Naive thymus-derived CD8-positive, alpha-beta T cell (primary cell): Measurements from ENCODE around the gene SMYD3. TPM values are rescaled to one million over a fixed set of nuclear protein-coding genes. Genes with fewer than 3 reads are reported as not detected.

Source experiments
- ATAC-seq, 2 donors: fragments of 150-1000 bp; cut with Tn5 transposase in 1 of 2; sonication (Bioruptor Pico), chemical (Tn5 transposase) in 1 of 2; 1 replicate in 1 of 2; 2 replicates in 1 of 2; pipeline ENCODE4 v1.10.0; 2021; ENCODE audit warnings: mild to moderate bottlenecking in 2 of 2, moderate library complexity in 2 of 2
- POLR2A ChIA-PET: fragments of 350-600 bp; sonication (Branson Sonifier 250); formaldehyde crosslinking; loops from one replicate; lab custom pipeline; 2021; ENCODE audit warnings: antibody characterized with exemption; lab: Charles Lee
- DNase-seq, 10 donors: peaks; one replicate each; pipeline versions ENCODE4 v3.0.0 to v3.0.0-alpha.2; 2020 to 2022
- H3K27ac Mint-ChIP-seq, 10 donors: one replicate each; pipeline ENCODE4 v1.8.0; 2020 to 2022; ENCODE audit warnings: mild to moderate bottlenecking in 10 of 10, mixed read lengths in 10 of 10, moderate library complexity in 4 of 10, inconsistent platforms in 1 of 10
- H3K27me3 Mint-ChIP-seq, 5 donors: one replicate each; pipeline ENCODE4 v1.8.0; 2021 to 2022; ENCODE audit warnings: mixed read lengths in 5 of 5
- H3K36me3 Mint-ChIP-seq, 3 donors: one replicate each; pipeline ENCODE4 v1.8.0; 2020 to 2022; ENCODE audit warnings: mixed read lengths in 3 of 3, mild to moderate bottlenecking in 2 of 3, inconsistent platforms in 1 of 3
- H3K4me1 Mint-ChIP-seq, 4 donors: one replicate each; pipeline ENCODE4 v1.8.0; 2021 to 2022; ENCODE audit warnings: mixed read lengths in 4 of 4
- H3K4me3 Mint-ChIP-seq, 10 donors: one replicate each; pipeline ENCODE4 v1.8.0; 2020 to 2022; ENCODE audit warnings: mild to moderate bottlenecking in 10 of 10, mixed read lengths in 10 of 10, moderate library complexity in 6 of 10, inconsistent platforms in 1 of 10
- H3K9me3 Mint-ChIP-seq, 9 donors: one replicate each; pipeline ENCODE4 v1.8.0; 2020 to 2022; ENCODE audit warnings: mixed read lengths in 9 of 9, mild to moderate bottlenecking in 3 of 9, inconsistent platforms in 1 of 9, moderate library complexity in 1 of 9
- polyA plus RNA-seq, 3 donors: library from polyadenylated mRNA; unstranded; fragments of 300-500 nt; fragmentation: Illumina TruSeq; gene quantifications; one replicate each; pipeline ENCODE4 v1.2.3, GENCODE V29; 2021
- total RNA-seq, 8 experiments: library from RNA in 2 of 8; stranded (reverse) in 2 of 8; gene quantifications; one replicate each; pipeline ENCODE4 v1.2.3 and lab custom pipeline; 2021 to 2026

The SMYD3 gene
- total and polyA plus RNA-seq, 5 experiments from 2014 or later = 19.1 to 42.1 (median 36.5) TPM

DNA sequence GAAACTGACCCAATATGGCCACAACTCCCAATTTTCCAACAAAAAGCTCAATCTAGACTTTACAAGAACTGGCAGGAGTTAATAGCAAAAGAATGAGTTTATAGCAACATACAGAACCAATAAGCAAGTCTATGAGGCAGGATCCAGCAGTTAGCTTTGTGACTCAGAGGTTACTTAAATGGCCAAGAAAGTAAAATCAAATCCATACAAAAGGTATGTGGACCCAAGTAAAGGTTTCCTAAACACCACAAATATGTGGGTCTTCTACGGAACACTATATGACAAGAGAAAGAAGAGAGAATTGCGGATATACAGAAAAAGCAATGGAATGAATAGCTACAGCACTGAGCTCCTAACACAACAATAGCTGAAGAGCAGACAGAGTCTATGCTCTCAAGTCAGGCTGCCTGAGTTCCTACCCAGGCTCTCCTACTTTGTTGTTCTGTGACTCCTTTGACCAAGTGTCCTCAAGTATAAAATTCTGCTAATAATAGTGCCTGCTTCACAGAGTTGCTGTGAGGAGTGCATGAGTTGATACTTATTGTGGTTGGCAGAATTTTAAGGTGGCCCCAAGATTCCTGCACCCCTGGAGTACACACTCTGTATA lies 204.3 kb downstream of the SMYD3 start:
- Mint-ChIP-seq H3K9me3 (peaks cover 0 to under 1% (median 0%) of the 10 kb centered on the region in 9 donors), H3K27me3 (no peaks in the 10 kb centered on the region), H3K36me3 (peaks cover 6 to 32% (median 12%) of the 10 kb centered on the region in 3 donors), H3K4me1 (peaks cover 0 to 6% (median 2%) of the 10 kb centered on the region in 4 donors), H3K4me3 (no peak overlapping the region), H3K27ac (no peak overlapping the region)
- POLR2A ChIA-PET = no interaction called here
- no peak for ATAC-seq
- no peak for DNase-seq

DNA sequence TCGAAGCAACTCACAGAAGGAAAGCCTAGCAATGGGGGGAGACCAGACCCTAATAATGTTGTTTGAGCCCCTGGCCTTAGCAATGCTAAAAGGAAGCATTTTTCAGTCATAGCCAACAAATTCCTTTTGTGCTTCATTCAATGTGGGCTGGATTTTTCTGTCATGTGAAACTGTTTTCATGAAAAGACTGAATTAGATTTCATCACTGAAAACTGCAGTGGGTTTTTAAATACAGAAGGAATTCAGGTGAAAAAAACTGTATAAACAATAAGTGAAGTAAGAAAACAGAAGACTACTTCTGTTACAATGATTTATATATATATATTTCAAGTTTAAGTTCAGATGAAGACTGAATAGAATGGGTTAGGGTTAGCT lies 204.8 kb downstream of the SMYD3 start:
- ATAC-seq = no peak
- POLR2A ChIA-PET = no interaction called here

DNA sequence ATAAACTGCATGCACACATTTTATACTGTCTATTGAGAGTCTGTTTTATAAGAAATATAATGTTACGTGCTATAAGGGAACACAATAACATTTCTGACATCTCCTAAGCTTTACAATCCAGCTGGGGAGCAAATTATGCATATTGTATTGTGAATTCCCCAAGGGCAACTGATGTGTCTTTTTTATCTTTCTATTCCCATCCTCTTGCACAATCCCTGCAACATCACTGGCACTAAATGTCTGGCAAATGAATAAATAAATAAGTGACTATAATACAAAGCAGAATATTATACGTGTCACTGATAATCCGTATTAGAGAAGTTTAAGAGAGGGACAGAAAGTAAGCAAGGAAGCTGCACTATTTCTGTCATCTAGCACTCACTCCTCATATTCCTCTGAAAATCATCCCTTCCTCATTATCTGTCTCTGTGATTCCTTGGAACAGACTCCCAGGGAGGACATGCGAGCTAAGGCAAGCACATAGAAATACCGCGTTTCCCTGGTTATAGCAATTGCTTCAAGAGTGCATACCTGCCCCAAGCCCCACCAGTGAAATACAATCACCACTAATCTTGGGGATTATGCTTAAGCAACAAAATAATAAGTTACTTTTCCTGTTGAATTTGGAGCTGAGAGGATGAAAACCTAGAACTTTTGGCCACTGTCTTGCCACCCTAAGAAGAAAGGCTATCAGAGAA lies 205.4 kb downstream of the SMYD3 start:
- no peak for DNase-seq
- H3K27me3 Mint-ChIP-seq = no peaks in the 10 kb centered on the region
- no peak for ATAC-seq
- H3K36me3 Mint-ChIP-seq = peaks cover 3 to 28% (median 10%) of the 10 kb centered on the region in 3 donors
- no peak overlapping the region for H3K27ac Mint-ChIP-seq
- H3K4me3 Mint-ChIP-seq = no peak overlapping the region
- POLR2A ChIA-PET = no interaction called here
- peaks cover 3 to 8% (median 5%) of the 10 kb centered on the region in 4 donors for H3K4me1 Mint-ChIP-seq
- H3K9me3 Mint-ChIP-seq = no peaks in the 10 kb centered on the region

More for the DNA sequence above, 204.8 kb downstream of the SMYD3 start:
- Mint-ChIP-seq H3K9me3 (no peaks in the 10 kb centered on the region), H3K27ac (no peak overlapping the region), H3K27me3 (no peaks in the 10 kb centered on the region), H3K36me3 (peaks cover 4 to 28% (median 10%) of the 10 kb centered on the region in 3 donors), H3K4me1 (peaks cover 0 to 6% (median 2%) of the 10 kb centered on the region in 4 donors), H3K4me3 (no peak overlapping the region)
- DNase-seq = no peak

DNA sequence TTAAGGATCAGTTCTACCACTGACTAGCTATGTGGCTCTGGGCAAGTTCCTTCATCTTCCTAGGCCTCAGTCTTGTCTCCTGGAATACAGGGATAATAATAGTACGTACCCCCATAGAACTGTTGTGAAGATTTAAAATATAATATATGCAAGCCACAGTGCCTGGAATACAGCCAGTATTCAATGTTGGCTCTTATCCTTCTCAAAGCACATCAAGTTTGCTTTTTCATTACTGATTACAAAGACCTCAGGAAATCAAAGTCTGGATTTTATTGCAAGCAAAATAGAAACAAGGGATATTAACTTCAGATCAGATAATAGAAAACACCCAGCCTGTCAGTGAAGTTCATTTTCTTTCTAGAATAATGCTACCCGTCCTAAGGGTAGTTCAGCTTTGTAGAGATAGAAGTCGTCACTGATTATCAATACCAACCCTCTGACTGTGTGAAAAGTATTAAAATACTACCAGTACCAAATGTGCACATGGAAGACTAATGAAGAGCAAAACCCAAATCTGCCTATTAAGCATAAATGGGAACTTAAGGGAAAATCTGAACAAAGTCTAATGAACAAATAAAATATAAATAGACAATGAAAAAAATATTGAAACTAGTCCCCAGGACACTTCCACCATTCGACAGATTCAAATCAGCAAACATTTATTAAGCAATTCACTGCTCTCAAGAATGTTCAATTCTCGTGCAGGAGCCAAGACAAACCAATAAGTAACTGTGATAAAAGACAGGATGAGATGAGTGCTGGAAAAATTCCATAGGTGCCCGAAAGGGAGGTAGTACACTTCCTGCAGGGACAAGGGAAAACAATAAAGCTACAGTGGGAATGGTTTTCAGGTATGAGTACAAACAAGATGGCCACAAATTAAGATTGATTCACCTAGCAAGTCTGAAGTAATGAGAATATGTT lies 206.2 kb downstream of the SMYD3 start:
- Mint-ChIP-seq H3K27ac (no peak overlapping the region), H3K27me3 (no peaks in the 10 kb centered on the region), H3K36me3 (peaks cover 0 to 27% (median 12%) of the 10 kb centered on the region in 3 donors), H3K4me1 (peaks cover 5 to 8% (median 6%) of the 10 kb centered on the region in 4 donors), H3K4me3 (no peak overlapping the region), H3K9me3 (no peaks in the 10 kb centered on the region)
- POLR2A ChIA-PET = no interaction called here
- DNase-seq = no peak
- ATAC-seq = no peak

DNA sequence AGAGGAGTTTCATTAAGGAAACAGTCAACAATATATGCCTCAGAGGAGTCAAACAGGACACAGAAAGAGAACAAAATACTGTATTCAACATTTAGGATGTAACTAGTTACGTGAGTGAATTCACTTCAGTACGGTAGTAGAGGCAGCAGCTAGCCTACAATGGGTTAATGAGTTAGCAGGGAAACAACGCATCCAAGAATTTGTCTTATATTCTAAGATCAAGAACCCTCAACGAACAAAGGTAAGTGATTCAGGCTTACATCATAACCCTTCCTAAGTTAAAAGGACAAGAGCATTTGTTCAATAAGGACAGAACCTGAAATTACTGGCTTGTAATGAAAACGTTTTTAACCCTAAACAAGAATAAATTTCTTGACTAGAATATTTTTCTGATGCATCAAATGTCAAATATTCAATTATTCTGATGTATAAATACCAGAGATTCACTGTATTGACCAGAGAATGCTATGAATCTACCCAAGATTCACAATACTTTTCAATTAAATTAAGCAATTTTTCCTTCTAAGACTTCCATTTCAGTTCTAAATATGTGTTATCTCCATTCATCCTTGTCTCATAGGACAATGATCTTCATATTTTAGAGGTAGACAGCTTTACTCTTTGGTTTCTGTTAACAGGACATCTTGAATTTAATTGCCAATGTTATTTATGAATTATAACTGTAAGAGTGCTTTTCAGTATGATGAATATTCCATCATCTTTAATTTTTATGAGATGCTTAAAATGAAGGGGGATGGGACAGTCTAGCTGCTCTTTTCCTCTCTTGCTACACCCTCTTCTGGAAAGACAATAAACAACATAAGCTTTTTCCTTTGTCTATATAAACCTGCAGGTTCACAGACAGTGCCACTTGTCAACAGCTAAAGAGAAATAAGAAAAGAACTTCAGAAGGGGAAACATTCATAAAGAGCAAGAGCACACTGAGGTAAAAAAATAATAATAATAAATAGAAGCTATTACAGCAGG lies 209.5 kb downstream of the SMYD3 start:
- H3K27ac Mint-ChIP-seq = no peak overlapping the region
- no peak overlapping the region for H3K4me3 Mint-ChIP-seq
- H3K4me1 Mint-ChIP-seq = peaks cover 7 to 19% (median 12%) of the 10 kb centered on the region in 4 donors
- no peak for ATAC-seq
- POLR2A ChIA-PET = no interaction called here
- DNase-seq = no peak
- peaks cover 0 to 34% (median 14%) of the 10 kb centered on the region in 3 donors for H3K36me3 Mint-ChIP-seq
- H3K9me3 Mint-ChIP-seq = no peaks in the 10 kb centered on the region
- no peaks in the 10 kb centered on the region for H3K27me3 Mint-ChIP-seq

DNA sequence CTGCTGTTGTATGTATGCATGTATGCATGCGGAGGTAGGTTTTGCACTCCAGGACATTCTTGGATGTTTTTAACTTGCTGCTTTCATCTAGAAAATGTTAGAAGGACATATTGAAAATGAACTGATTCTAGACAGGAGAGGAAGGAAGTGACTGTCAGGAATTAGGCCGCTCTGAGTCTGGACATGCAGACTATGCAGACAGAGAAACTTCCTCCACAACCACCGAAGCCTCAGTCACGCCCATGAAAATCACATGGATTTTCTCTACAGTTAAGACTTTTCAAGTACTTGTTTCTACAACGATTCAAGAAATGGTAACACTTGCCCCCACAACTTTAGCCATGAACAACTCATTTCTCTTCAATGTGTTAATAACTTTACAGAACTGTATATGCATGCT lies 211.1 kb downstream of the SMYD3 start:
- Mint-ChIP-seq H3K27me3 (no peaks in the 10 kb centered on the region), H3K27ac (no peak overlapping the region), H3K36me3 (peaks cover 0 to 34% (median 14%) of the 10 kb centered on the region in 3 donors), H3K4me3 (no peak overlapping the region), H3K4me1 (peaks cover 7 to 20% (median 12%) of the 10 kb centered on the region in 4 donors), H3K9me3 (no peaks in the 10 kb centered on the region)
- DNase-seq (no peak), ATAC-seq (no peak)
- POLR2A ChIA-PET = no interaction called here

DNA sequence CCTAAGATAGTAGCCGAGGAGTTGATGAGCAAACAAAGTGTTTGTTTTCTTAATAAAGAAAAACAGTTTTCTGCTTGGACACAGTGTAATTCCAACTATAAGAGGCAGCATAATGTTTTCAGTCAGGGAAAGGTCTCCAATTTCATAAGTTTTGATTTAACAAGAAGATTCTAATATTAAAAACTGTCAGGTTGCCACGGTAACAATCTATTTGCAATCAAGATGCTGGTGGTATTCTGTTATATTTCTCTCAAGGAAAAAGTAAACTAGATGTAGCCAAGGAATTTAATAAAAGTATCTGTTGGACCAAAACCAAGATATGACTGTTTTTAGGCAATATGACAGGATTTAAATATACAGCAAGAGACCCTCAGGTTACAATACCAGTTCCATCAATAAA lies 211.7 kb downstream of the SMYD3 start:
- H3K36me3 Mint-ChIP-seq = peaks cover 0 to 30% (median 9%) of the 10 kb centered on the region in 3 donors
- POLR2A ChIA-PET = no interaction called here

DNA sequence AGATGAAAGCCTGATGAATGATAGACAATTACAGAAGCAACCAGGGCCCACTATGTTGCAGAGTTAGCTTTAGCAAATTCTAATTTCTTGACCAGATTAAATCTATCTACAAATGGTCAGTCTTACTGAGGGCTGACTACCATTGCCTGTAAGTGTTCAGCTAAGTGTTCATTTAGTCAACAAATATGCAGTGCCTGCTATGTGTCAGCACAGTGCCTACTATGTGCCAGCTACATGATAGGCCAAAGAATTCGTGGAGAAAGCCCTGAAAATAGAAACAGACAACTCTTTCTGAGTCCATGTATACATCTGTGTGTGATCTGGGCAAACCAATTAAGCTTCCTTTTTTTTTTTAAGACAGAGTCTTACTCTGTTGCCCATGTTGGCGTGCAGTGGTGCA lies 212.8 kb downstream of the SMYD3 start:
- ATAC-seq = no peak
- Mint-ChIP-seq H3K27ac (no peak overlapping the region), H3K4me3 (no peak overlapping the region), H3K9me3 (no peaks in the 10 kb centered on the region), H3K36me3 (peaks cover 0 to 21% (median 8%) of the 10 kb centered on the region in 3 donors), H3K27me3 (no peaks in the 10 kb centered on the region), H3K4me1 (peaks cover 7 to 20% (median 11%) of the 10 kb centered on the region in 4 donors)
- POLR2A ChIA-PET = no interaction called here
- no peak for DNase-seq

More for the DNA sequence above, 211.7 kb downstream of the SMYD3 start:
- Mint-ChIP-seq H3K4me3 (no peak overlapping the region), H3K9me3 (no peaks in the 10 kb centered on the region), H3K27ac (no peak overlapping the region), H3K4me1 (peaks cover 7 to 20% (median 12%) of the 10 kb centered on the region in 4 donors), H3K27me3 (no peaks in the 10 kb centered on the region)
- ATAC-seq (no peak), DNase-seq (no peak)

DNA sequence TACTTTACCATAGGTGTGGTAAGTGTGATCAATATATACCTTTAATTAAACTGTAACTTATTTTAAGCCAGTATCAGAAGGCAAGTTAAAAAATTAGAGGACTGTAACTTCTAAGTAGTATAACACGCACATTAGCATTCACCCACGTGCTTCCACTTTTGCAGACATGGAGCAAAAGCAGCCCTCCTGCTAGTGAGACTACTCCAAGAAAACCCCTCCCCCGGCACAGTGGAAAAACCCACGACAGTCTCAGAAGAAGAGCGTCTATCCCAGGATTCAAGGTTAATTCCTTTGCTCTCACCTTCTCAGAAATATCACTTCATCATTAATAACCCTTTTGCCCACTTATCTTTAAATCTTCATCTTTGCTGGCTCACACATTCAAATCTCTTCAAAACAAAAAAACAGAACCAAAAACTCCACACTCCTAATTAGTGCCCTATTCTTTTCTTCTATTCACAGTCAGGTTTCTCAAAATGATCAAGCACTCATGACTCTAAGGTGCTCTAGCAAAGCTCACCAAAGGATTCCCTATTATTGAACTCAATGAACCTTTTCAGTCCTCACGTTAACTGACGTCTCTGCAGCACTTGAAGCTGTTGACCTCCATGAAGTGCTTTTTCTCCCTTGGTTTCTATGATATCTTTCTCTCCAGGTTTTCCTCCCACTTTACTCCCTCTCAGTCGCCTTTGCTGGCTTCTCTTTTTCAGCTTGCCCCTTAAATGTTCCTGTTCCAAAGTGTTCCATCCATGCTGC lies 213.5 kb downstream of the SMYD3 start:
- no peak for ATAC-seq
- no peaks in the 10 kb centered on the region for H3K9me3 Mint-ChIP-seq
- POLR2A ChIA-PET = no interaction called here

DNA sequence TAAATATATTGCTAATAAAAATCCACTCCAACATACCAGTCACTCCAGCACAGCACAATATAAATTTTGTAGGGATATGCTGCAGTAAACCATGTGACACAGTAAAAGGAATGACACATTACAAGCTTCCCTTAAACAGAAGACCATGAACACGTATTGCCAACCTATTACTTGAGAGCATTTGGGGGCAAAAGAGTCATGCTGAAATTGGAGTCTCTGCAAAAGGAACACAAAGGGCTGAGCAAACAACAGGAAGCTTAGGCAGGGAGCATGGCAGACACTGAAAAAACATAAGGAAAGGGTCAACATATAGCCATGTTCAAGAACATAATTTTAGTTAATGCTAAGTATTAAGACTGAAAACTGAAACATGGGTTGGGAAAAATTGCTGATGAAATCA lies 214.5 kb downstream of the SMYD3 start:
- POLR2A ChIA-PET = no interaction called here
- peaks cover 0 to 24% (median 8%) of the 10 kb centered on the region in 3 donors for H3K36me3 Mint-ChIP-seq
- no peak overlapping the region for H3K27ac Mint-ChIP-seq
- H3K9me3 Mint-ChIP-seq = no peaks in the 10 kb centered on the region
- no peaks in the 10 kb centered on the region for H3K27me3 Mint-ChIP-seq
- ATAC-seq (no peak), DNase-seq (no peak)
- peaks cover 7 to 20% (median 10%) of the 10 kb centered on the region in 4 donors for H3K4me1 Mint-ChIP-seq
- H3K4me3 Mint-ChIP-seq = no peak overlapping the region

More for the DNA sequence above, 213.5 kb downstream of the SMYD3 start:
- no peaks in the 10 kb centered on the region for H3K27me3 Mint-ChIP-seq
- peaks cover 7 to 20% (median 10%) of the 10 kb centered on the region in 4 donors for H3K4me1 Mint-ChIP-seq
- peaks cover 0 to 18% (median 8%) of the 10 kb centered on the region in 3 donors for H3K36me3 Mint-ChIP-seq
- peak overlapping the region in 1 of 10 donors; percentile 10 for H3K27ac Mint-ChIP-seq
- DNase-seq = no peak
- no peak overlapping the region for H3K4me3 Mint-ChIP-seq

DNA sequence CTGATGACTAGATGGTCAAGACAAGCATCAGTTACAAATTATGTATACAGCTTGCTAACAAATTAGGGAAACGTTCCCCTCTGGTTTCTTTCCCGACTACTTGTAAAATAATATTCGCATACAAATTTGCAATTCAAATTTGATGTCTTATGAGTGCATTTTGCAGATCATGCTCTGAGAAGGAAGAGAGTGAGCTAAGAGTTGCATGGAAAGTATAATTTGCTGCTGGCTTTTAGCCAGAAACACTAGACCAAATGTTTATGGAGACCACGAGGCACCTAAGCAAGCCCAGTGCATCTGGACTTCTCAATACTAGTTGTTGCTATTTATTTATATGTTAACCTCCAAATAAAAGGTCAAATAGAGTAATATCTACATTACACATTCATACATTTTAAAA lies 216.0 kb downstream of the SMYD3 start:
- Mint-ChIP-seq H3K4me3 (no peak overlapping the region), H3K27me3 (no peaks in the 10 kb centered on the region), H3K27ac (no peak overlapping the region), H3K36me3 (peaks cover 0 to 20% (median 6%) of the 10 kb centered on the region in 3 donors), H3K9me3 (no peaks in the 10 kb centered on the region), H3K4me1 (peaks cover 3 to 20% (median 6%) of the 10 kb centered on the region in 4 donors)
- POLR2A ChIA-PET = no interaction called here
- ATAC-seq (no peak), DNase-seq (no peak)
